T-helper 22 cell (primary cell): Measurements from ENCODE around the gene LIPK.

Experiments
- DNase-seq: peaks from one replicate; pipeline ENCODE4 v3.0.0-alpha.2; 2020; ENCODE audit warnings: low read depth

Gene LIPK

DNA sequence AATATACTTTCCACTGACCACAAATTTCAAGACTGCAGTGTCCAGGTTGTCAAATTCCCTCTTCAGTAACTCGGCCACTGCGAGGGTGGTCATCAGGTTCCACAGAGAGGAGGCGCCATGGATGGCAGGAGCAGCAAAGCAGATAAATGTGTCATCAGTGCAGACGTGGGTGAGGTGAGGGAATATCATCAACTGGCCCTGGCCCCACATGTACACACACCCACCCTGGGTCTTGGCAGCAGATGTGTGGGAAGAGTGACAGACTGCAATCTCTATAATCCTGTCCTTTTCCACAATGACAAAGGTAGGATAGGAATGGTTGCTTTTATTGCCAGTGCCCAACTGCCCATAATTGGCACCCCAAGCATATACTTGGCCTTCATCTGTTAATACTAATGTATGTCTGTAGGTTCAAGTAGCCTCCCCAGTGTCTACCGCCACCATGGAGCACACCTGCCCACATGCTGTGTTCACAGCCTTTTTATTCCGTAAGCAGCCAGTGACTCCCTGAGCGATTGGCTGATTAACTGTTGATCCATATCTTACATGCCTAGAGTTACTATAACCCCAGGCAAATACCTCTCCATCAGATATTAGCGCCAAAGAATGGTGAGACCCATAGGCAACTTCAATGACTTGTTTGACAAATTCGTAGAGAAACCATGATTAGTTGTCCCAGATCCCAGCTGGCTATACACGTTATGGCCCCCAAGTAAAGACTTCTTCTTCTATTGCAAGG is 80.2 kb downstream of the LIPK start:
- DNase-seq = no peak

DNA sequence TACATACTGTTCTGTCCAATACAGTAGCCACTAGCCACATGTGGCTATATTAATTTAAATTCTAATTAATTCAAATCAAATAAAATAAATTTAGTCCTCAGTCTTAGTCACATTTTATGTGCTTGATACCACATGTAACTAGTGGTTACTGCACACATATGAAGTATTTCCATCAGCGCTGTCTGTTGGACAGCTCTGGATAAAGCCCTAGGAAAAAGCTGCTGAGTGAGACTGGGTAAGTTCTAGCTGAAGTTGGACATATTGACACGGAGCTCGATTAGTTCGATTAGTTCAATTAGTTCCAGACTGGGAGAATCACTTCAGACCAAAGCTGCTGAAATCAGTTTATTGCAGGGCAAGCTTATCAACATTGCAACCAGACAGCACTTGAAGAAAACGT is 81.4 kb downstream of the LIPK start:
- no peak for DNase-seq

DNA sequence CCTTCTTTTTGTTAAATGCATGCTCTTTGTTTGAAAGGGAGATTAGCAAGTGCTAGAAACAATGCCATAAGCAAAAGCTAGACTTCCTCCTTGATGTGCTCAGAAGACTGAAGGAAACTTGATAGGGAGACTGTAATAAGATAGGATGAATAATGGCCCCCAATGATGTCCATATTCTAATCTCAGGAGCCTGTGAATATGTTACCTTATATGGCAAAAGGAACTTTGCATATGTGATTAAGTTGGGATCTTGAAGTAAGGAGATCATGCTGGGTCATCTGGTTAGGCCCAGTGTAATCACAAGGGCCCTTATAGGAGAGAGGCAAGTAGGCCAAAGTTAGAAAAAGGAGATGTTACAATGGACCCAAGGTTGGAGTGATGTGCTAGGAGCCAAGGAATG is 82.9 kb downstream of the LIPK start:
- no peak for DNase-seq

DNA sequence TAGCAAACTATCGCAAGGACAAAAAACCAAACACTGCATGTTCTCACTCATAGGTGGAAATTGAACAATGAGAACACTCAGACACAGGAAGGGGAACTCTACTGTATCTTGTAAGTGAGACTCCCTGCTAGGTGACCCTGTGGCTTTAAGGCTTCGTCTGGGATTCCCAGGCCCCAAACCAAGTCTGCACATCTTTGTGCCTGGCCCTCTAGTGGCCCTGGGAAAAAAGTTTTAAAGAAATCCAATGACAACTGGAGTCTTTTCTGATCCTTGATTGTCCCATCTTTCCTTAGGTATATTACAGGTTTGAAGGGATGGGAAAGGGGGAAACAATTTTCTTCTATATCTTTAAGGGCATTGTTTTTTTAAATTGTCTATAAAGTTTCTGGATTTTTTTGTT is 85.9 kb downstream of the LIPK start:
- DNase-seq = no peak

DNA sequence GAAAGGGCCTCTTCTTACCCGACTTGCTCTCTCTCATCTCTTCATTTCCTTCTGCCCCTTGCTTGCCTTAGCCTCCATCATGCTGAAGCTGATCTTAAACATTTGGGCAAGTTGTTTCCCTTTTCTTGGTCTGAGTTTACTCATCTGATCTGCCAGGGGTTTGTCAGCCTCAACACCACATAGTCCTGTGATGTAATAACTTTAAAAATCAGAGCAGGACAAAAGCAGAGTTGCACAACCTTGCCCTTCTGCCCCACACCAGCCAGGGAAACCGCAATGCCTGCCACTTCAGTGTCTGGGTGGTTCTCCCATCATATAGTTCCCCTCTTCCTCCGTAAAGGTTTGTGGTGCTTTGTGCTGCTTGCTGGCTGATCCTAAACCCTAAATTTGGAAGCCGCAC is 86.6 kb downstream of the LIPK start:
- no peak for DNase-seq

DNA sequence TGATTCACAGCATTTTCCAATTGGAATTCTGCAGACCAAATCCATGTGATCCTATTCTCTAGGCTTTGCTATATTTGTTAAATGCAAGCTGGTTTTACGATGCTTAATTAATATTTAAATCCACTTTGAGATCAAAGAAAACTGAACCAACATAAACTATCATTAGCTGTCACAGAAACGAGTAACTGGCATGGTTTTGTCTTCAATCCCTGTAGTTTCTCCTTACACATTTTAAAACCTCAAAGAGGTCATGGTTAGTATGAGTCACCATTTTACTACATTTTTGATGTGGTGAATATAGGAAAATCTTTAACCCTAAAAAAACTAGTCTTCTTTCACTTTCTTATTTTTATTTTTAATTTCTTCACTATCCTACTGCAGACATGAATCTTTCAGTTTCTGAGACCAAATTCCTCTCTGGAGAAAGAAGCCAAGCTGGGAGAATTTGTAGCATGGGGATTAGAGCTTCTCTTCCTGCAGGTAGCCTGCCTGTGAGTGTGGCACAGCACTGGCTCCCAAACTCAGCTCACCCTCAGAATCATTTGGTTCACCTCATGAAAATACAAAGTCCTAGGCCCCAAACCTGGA is 87.8 kb downstream of the LIPK start:
- no peak for DNase-seq

DNA sequence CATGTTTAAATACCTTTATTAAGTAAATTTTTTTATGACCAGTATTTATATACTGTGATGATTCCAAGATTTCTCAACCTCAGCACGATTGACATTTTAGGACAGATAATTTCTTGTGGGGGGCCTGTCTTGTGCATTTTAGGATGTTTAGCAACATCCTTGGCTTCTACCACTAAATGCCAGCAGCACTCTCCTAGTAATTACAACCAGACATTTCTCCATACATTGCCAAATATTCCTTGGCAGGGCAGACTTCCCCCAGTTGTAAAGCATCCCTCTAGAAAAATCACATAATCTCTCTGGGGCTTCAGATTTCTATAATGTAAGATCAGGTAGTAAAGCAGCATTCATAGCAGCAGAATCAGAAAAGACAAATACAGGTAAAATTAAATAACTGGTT is 88.7 kb downstream of the LIPK start:
- no peak for DNase-seq

DNA sequence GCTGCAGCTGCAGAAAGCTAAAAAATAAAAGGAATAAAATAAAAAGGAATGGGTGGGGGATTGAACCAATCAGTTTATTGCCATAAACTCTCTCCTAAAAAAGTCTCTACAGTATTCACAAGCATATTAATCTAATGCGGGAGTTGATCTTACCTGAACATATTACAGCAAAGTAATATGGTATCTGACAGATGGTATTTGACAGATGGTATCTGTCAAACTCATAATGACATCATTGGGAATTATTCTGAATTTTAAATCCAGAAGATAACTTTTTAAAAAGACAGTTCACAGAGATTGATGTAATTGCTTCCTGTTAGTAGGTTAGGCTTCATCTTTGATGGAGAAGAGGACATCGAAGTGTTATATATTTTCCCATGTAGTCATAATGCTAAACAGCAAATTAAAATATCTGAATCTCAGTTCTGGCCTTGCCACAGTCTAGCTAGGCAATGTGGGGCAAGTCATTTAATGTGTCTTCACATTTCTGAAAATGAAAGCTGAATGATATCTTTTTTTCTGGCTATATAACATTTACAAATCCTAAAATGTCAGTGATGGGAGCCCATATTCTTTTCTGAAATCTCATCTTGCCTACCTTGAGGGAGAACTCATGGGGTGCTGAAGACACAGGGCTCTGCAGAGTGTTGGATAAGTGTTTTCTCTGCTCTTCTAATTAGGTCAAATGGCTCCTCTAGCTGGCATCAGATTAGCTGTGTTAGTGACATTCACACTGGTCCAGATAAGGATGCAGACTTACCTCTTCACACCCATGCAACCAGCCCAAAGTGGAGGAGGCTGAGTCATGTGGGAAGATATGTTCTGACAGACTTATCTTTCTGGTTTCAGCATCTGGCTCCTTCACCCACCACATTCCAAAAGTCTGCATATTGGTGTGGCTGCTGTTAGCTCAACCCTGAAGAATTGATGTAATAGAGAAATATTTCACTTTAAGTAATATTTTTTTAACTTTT is 94.4 kb downstream of the LIPK start:
- no peak for DNase-seq
